Measurements from ENCODE around the gene NRDC.

Gene NRDC

GRCh38 chr1:51863384-51863783 is 15.1 kb downstream of the NRDC start:
- H3K27ac ChIP-seq, result no peak overlapping the region
- no peak for TF ChIP-seq CTCF (conservative IDR thresholded peaks at IDR 0.05)

GRCh38 chr1:51861669-51862068 is 16.9 kb downstream of the NRDC start:
- H3K27ac ChIP-seq, result no peak overlapping the region
- no peak for TF ChIP-seq CTCF (conservative IDR thresholded peaks at IDR 0.05)

GRCh38 chr1:51859735-51860134 is 18.8 kb downstream of the NRDC start:
- TF ChIP-seq CTCF (conservative IDR thresholded peaks at IDR 0.05), result no peak
- H3K27ac ChIP-seq, result no peak overlapping the region

- TF ChIP-seq CTCF (conservative IDR thresholded peaks at IDR 0.05), result no peak
- H3K27ac ChIP-seq, result no peak overlapping the region
Observed at GRCh38 chr1:51859333-51859732, 19.2 kb downstream of the NRDC start.

- TF ChIP-seq CTCF (conservative IDR thresholded peaks at IDR 0.05), result no peak
- H3K27ac ChIP-seq, result no peak overlapping the region
Observed at GRCh38 chr1:51858892-51859291, 19.6 kb downstream of the NRDC start.

GRCh38 chr1:51856745-51857144 is 21.8 kb downstream of the NRDC start:
- H3K27ac ChIP-seq, result no peak overlapping the region
- TF ChIP-seq CTCF (conservative IDR thresholded peaks at IDR 0.05), result no peak

- TF ChIP-seq CTCF (conservative IDR thresholded peaks at IDR 0.05), result no peak
- H3K27ac ChIP-seq, result no peak overlapping the region
Observed at GRCh38 chr1:51855624-51856023, 22.9 kb downstream of the NRDC start.

GRCh38 chr1:51853360-51853759 is 25.2 kb downstream of the NRDC start:
- TF ChIP-seq CTCF (conservative IDR thresholded peaks at IDR 0.05), result no peak
- no peak overlapping the region for H3K27ac ChIP-seq

Measured in VCaP (cell line).